ENCODE measurements around the gene CATSPERZ.

DNA sequence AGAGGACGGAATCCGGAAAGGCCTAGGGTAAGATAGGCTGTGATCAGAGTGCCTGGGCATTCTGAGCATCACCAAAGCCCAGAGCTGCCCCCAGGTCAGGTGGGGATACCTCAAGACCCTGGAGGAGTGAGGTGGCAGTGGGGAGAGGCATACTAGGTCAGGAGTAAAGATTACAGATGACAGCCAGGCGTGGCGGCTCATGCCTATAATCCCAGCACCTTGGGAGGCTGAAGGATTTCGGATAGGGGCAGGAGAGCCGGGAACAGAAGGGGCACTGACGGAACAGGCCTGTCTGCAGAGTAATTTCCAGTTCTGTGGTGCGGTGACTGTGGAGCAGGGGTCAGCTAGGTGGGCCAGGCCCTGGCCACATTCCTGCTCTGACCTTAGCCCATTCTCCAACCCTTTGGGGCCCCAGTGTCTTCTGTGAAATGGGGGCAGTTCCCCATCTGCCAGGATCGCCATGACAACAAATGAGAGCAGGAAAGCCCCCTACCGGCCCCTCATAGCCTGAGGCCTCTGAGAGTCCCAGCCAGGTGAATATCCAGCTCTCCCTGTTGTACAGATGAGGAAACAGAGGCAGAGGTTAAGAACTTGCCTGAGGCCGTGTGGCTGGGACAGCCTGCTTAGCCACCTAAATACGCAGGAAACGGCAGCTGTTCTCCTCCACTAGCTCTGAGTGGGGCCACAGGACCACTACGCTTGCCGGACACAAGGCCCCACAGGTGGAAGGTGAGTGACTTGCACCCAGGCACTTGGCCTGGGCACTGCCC, 24.9 kb upstream of the CATSPERZ start:
- TF ChIP-seq, protein P1, sequence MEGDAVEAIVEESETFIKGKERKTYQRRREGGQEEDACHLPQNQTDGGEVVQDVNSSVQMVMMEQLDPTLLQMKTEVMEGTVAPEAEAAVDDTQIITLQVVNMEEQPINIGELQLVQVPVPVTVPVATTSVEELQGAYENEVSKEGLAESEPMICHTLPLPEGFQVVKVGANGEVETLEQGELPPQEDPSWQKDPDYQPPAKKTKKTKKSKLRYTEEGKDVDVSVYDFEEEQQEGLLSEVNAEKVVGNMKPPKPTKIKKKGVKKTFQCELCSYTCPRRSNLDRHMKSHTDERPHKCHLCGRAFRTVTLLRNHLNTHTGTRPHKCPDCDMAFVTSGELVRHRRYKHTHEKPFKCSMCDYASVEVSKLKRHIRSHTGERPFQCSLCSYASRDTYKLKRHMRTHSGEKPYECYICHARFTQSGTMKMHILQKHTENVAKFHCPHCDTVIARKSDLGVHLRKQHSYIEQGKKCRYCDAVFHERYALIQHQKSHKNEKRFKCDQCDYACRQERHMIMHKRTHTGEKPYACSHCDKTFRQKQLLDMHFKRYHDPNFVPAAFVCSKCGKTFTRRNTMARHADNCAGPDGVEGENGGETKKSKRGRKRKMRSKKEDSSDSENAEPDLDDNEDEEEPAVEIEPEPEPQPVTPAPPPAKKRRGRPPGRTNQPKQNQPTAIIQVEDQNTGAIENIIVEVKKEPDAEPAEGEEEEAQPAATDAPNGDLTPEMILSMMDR (IDR thresholded peaks at IDR 0.05): no peak
- TF ChIP-seq POLR2A (IDR thresholded peaks at IDR 0.05): no peak
